Stimulated activated naive CD8-positive, alpha-beta T cell treated with anti-CD3 and anti-CD28 coated beads, Interleukin-15, amount 100 ng/mL, for 72 hours (primary cell): ENCODE data around the gene TTC32.

Experiments
- ATAC-seq: fragments of 150-1000 bp; cut with Tn5 transposase; 2 replicates; pipeline ENCODE4 v1.10.0; 2021; ENCODE audit warnings: mild to moderate bottlenecking, moderate library complexity
- DNase-seq, 2 donors: peaks; one replicate each; pipeline ENCODE4 v3.0.0; 2021 to 2022
- H3K27ac Mint-ChIP-seq, 2 donors: one replicate each; pipeline ENCODE4 v1.8.0; 2022; ENCODE audit warnings: mild to moderate bottlenecking in 2 of 2, mixed read lengths in 2 of 2, moderate library complexity in 2 of 2
- H3K27me3 Mint-ChIP-seq: one replicate; pipeline ENCODE4 v1.8.0; 2022; ENCODE audit warnings: mixed read lengths
- H3K4me1 Mint-ChIP-seq: one replicate; pipeline ENCODE4 v1.8.0; 2022; ENCODE audit warnings: mild to moderate bottlenecking, mixed read lengths
- H3K4me3 Mint-ChIP-seq, 2 donors: one replicate each; pipeline ENCODE4 v1.8.0; 2022; ENCODE audit warnings: mild to moderate bottlenecking in 2 of 2, mixed read lengths in 2 of 2, moderate library complexity in 1 of 2
- H3K9me3 Mint-ChIP-seq, 2 donors: one replicate each; pipeline ENCODE4 v1.8.0; 2022; ENCODE audit warnings: mixed read lengths in 2 of 2

The TTC32 gene

DNA sequence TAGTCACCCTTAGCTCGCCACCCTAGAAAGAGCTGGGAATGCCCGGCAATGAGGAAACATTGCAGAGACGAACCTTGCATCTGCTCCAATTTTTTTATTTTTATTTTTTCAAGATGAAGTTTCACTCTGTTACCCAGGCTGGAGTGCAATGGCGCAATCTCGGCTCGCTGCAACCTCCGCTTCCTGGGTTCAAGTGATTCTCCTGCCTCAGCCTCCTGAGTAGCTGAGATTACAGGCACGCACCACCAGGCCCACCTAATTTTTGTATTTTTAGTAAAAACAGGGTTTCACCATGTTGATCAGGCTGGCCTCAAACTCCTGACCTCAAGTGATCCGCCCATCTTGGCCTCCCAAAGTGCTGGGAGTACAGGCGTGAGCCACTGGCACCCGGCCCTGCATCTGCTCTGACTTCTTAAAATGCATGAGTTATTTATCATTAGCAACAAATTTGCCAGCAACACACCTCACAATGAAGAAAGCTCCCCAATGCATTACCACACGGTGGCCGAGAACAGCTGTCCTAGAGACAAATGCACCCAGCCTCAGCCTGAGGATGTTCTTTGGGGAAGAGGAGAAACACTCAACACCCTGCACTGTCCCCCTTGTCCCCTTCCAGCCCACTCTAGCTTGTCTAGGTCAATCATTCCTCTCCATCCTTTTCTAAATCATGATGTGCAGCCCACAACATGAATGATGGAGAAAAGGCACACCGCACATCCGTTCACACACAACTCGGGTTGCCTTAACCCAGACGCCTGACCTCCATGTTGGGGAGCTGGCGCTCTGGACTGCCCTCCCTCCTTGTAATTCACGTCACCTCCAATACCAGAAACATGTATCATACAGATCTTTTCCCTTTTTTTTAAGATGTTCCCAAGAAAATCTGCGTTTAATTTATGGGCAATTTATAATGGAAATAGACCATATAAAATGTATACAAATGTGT is 46.9 kb downstream of the TTC32 start:
- DNase-seq = no peak
- Mint-ChIP-seq H3K4me1 (no peaks in the 10 kb centered on the region), H3K4me3 (no peak overlapping the region), H3K27ac (peak overlapping the region in 1 of 2 donors; percentile 7), H3K27me3 (peaks cover 16% of the 10 kb centered on the region), H3K9me3 (no peaks in the 10 kb centered on the region)
- no peak for ATAC-seq

DNA sequence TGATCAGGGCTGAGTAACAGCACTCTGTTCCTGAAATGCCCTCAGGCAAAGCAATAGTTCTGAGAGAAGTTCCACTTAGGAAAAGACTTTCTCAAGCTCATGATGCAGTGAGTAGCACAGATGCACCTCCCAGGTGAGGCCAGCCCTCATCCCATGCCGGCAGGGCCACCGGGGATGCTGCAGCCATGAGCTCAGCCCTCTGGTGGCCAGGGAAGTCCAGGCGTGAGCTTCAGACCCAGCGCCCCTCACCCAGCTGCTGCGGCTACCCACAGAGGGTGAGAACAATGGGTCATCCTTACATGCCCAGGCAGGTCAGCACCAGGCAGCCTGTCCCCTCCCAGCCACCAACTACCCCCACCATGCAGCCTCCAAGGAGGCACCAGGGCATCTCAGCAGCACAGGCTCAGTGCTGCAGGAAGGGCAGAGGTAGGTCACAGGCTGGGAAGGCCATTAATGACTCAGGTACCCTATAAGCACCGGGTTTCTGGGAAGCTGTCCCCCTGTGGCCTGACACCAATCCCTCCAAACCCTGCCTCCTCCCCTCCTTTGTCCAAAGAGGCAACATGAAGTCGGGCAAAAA is 50.6 kb downstream of the TTC32 start:
- H3K4me1 Mint-ChIP-seq = no peaks in the 10 kb centered on the region
- DNase-seq (no peak), ATAC-seq (no peak)
- no peak overlapping the region for H3K4me3 Mint-ChIP-seq
- H3K27me3 Mint-ChIP-seq = no peaks in the 10 kb centered on the region
- H3K27ac Mint-ChIP-seq = no peak overlapping the region
- H3K9me3 Mint-ChIP-seq = no peaks in the 10 kb centered on the region

DNA sequence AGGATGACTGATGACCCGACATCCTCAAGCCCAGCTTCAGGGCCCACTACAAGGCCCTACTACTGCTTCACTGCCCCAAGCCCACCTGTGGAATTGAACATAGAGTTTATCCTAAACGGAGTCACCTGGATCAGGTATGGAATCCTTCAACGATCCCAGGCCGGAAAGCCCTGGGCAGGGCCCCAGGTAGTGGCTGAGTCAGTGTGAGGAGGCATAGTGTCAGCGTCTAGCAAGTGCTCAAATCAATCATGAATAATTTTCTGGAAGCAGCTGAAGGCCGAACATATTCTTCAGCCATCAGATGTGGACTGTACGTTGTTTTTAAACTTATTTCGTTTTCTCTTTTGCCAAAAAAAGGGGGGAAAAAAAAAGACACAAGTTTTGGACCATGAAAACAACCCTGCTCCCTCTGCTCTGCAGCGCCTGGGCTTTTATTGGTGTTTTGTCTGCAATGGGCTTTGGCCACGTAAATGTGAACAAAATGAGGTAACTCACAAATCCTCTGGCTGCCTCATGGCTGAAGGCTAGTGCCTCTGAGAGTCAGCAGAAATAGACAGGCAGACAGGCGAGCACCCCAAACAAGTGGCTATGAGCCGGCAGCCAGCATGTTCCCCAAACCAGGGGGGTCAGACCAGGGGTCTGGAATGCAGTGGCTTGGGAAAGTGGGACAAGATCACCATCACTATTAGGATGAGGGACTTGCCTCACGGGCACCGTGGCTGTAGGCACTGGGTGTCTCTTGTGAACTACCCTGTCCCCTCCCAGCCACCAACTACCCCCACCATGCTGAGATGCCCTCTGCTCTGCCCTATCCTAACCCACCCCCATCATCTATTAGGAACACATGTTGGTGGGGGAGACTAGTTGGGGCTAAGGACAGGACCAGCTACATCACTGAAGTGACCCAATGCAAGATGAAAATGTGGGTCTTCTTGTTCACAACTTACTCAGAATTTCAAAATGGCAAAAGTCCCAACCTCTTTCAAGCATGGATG is 51.4 kb downstream of the TTC32 start:
- DNase-seq (no peak), ATAC-seq (no peak)
- Mint-ChIP-seq H3K4me1 (no peaks in the 10 kb centered on the region), H3K27me3 (no peaks in the 10 kb centered on the region), H3K9me3 (no peaks in the 10 kb centered on the region), H3K27ac (no peak overlapping the region), H3K4me3 (no peak overlapping the region)

DNA sequence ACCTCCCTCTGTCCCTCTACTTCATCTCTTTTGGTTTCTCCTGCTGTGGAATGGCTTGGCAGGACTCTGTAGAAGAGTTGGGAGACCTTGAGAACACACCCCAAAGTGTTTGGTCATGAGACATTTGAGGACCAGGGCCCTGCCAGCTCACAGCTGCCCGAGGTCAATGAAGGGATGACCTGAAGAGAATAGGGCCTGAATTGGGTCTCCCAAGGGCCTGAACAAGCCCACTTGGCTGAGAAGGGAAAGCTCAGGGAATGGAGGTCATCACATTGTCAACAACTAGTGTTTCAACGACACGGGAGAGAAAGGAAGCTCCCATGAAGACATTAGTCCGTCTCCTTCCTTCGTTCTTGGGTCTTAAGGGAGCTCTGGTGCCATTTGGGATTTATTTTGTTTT is 52.8 kb downstream of the TTC32 start:
- no peak overlapping the region for H3K4me3 Mint-ChIP-seq

DNA sequence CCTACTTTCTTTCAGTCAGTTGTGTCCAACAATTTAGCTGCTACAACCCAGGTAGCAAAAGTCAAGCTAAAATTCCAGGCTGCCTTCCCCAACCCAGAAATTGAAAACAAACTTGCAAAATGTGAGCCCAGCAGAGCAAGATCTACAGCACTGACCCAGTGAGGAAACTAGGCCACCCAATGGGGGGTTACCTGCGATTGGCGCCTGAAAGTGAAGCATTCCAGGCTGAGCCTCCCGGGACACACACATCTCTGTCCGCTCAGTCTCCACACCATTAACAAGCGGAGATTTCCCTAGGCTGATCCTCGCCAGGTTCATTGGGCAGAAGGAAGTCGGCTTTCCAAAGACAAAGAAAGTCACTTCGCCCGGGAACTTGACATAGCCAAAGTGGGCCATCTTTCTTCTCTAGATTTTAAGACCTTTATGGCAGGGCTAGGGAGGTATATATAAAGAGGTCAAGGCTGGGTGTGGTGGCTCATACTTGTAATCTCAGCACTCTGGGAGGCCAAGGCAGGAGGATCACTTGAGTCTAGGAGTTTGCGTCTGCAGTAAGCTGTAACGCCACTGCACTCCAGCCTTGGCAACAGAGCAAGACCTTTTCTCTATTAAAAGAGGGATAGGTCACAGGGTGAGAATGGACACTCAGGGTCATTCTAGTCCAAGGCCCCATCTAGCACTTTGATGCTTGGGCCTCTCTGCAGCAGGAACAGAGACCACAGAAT is 53.6 kb downstream of the TTC32 start:
- DNase-seq (no peak), ATAC-seq (no peak)
- Mint-ChIP-seq H3K27ac (no peak overlapping the region), H3K4me1 (no peaks in the 10 kb centered on the region), H3K4me3 (no peak overlapping the region), H3K9me3 (no peaks in the 10 kb centered on the region), H3K27me3 (peaks cover 17% of the 10 kb centered on the region)

More for the DNA sequence above, 52.8 kb downstream of the TTC32 start:
- H3K4me1 Mint-ChIP-seq = no peaks in the 10 kb centered on the region
- H3K9me3 Mint-ChIP-seq = no peaks in the 10 kb centered on the region
- DNase-seq = no peak
- no peak overlapping the region for H3K27ac Mint-ChIP-seq
- ATAC-seq = no peak
- peaks cover 12% of the 10 kb centered on the region for H3K27me3 Mint-ChIP-seq

DNA sequence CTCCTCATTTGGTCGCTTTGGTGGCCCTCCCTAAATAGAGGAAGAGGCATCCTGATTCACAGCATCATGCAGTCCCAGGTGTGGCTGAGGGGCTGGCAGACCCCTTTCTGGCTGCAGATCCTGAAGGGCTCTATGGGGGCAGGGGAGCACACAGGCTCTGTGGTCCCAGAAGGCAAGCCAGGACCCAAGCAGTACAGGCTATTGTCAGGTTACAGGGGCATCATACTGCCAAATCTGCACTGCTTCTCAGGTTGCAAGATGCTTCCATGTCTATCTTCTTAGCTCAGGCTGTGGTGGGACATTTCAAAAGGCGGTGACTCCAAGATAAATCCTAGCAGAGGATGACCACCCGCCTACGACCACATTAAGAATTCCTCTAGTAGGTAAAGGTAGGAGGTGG is 54.3 kb downstream of the TTC32 start:
- Mint-ChIP-seq H3K4me3 (no peak overlapping the region), H3K27ac (no peak overlapping the region), H3K4me1 (no peaks in the 10 kb centered on the region), H3K9me3 (no peaks in the 10 kb centered on the region), H3K27me3 (peaks cover 17% of the 10 kb centered on the region)
- ATAC-seq = no peak
- DNase-seq = no peak
